ENCODE data around the gene CALR.
"Not testable (repeated sequence)": the region's sequence is repeated elsewhere in the genome, so short reads cannot be mapped to it uniquely, and the experiment has no call there.

Gene CALR

DNA sequence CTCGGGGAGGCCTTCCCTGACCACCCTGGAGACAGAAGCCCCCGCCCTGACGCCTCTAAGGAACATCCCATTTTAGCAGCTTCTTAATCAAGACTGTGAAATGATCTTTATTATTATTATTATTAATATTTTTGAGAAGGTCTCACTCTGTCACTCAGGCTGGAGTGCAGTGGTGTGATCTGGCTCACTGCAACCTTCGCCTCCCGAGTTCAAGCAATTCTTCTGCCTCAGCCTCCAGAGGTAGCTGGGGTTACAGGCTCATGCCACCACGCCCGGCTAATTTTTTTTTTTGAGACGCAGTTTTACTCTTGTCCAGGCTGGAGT is 27.4 kb downstream of the CALR start:
- H3K27ac ChIP-seq (ENCODE audit: insufficient read depth, low read depth, low read length, poor library complexity, severe bottlenecking), result no peak overlapping the region
- WGBS, 2 experiments, result 59 to 72% methylated on average over 6 to 8 of the region's 8 CpGs

DNA sequence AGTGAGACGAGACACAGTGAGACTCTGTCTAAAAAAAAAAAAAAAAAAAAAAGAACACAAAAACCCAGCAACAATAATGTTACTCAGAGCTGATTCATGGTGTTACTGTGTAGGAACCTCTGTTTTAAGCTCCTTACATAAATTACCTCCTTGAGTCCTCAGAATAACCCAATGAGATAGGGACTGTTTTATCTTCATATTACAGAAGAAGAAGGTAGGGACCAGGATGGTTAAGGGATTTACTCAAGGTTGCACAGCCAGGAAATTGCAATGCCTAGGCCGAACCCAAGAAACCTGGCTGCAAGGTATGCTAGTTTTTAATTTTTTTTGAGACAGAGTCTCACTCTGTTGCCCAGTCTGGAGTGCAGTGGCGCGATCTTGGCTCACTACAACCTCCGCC is 29.5 kb downstream of the CALR start:
- Histone ChIP-seq H3K27ac (ENCODE audit: insufficient read depth, low read depth, low read length, poor library complexity, severe bottlenecking) (no peak overlapping the region), H3K36me3 (ENCODE audit: control insufficient read depth, insufficient read depth, low read length) (no peaks in the 10 kb centered on the region), H3K9me3 (ENCODE audit: control insufficient read depth, low read length) (no peaks in the 10 kb centered on the region), H3K4me1 (ENCODE audit: control insufficient read depth, insufficient read depth, low read length) (peaks cover 6% of the 10 kb centered on the region), H3K27me3 (ENCODE audit: control insufficient read depth, insufficient read depth, low read length, poor library complexity, severe bottlenecking) (no peaks in the 10 kb centered on the region), H3K4me3 (ENCODE audit: insufficient read depth, low read depth, low read length) (no peak overlapping the region)
- 92 to 93% methylated on average over 4 to 5 of the region's 5 CpGs for WGBS, 2 experiments

More for the DNA sequence above, 27.4 kb downstream of the CALR start:
- no peaks in the 10 kb centered on the region for H3K36me3 ChIP-seq (ENCODE audit: control insufficient read depth, insufficient read depth, low read length)
- no peaks in the 10 kb centered on the region for H3K27me3 ChIP-seq (ENCODE audit: control insufficient read depth, insufficient read depth, low read length, poor library complexity, severe bottlenecking)
- H3K4me1 ChIP-seq (ENCODE audit: control insufficient read depth, insufficient read depth, low read length), result peaks cover 6% of the 10 kb centered on the region
- H3K9me3 ChIP-seq (ENCODE audit: control insufficient read depth, low read length), result no peaks in the 10 kb centered on the region
- peak overlapping the region; percentile 6 for H3K4me3 ChIP-seq (ENCODE audit: insufficient read depth, low read depth, low read length)

DNA sequence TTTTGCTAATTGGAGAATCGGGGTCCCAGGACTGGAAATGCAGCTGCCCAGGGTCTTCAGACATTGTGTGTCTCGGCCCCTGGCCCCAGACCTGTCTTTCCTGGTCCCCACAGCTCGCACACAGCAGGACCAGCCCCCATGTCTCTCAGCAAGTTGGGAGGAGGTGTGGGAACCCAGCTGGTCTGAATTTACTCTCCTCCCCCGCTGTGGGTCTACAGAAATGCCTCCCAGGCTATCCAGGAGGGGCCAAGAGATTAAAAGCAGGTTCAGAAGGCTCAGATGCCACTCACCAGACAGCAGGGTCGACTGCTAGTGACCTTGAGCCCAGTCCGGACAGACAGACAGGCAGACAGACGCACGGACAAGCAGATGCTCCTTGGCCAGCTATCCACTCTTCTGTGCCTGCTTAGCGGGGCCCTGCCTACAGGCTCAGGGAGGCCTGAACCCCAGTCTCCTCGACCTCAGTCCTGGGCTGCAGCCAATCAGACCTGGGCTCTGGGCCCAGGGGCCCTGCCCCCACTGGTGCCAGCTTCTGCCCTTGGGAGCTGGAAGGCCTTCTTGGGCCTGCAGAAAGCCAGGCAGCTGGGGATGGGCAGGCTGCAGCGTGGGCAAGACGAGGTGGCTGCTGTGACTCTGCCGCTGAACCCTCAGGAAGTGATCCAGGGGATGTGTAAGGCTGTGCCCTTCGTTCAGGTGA is 31.0 kb downstream of the CALR start, which contains the start of gene DAND5:
DAND5 (plus strand) TSS at position 285 of the 697 bp plus-strand sequence; CDS start at position 370, 85 bp downstream.
- H3K27me3 ChIP-seq (ENCODE audit: control insufficient read depth, insufficient read depth, low read length, poor library complexity, severe bottlenecking), result no peaks in the 10 kb centered on the region
- 69 to 73% methylated on average over 14 of the region's 14 CpGs for WGBS, 2 experiments
- H3K27ac ChIP-seq (ENCODE audit: insufficient read depth, low read depth, low read length, poor library complexity, severe bottlenecking), result no peak within 1 kb of the TSS
- peaks cover 6% of the 10 kb centered on the region for H3K4me1 ChIP-seq (ENCODE audit: control insufficient read depth, insufficient read depth, low read length)
- H3K4me3 ChIP-seq (ENCODE audit: insufficient read depth, low read depth, low read length), result no peak within 1 kb of the TSS
- no peaks in the 10 kb centered on the region for H3K36me3 ChIP-seq (ENCODE audit: control insufficient read depth, insufficient read depth, low read length)
- no peaks in the 10 kb centered on the region for H3K9me3 ChIP-seq (ENCODE audit: control insufficient read depth, low read length)

DNA sequence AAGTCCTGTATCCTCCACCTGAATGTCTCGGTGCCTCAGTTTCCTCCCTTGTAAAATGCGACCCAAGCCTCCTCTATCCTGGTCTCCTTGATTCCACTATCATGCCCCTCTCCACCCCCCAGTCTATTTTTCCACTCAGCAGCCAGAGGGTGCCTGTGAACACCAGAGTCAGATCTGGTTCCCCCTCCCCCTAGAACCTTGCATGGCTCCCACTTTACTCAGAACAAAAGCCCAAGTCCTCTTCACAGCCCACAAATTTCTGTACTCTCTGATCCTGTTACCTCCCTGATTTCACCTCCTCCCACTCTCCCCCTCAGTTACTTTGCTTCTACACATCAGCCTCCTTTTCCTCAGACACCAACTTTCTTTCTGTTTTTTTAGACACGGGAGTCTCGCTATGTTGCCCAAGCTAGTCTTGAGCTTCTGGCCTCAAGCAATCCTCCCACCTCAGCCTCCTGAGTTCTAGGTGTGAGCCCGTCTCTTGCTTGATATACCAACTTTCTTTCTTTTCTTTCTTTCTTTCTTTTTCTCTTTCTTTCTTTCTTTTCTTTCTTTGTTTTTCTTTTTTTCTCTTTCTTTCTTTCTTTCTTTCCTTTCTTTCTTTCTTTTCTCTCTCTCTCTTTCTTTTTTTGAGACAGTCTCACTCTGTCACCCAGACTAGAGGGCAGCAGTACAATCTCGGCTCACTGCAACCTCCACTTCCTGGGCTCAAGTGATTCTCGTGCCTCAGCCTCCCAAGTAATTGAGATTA is 31.8 kb downstream of the CALR start:
- H3K4me1 ChIP-seq (ENCODE audit: control insufficient read depth, insufficient read depth, low read length), result peaks cover 4% of the 10 kb centered on the region
- H3K27me3 ChIP-seq (ENCODE audit: control insufficient read depth, insufficient read depth, low read length, poor library complexity, severe bottlenecking), result no peaks in the 10 kb centered on the region
- WGBS, 2 experiments, result 91 to 92% methylated on average over 7 of the region's 7 CpGs
- H3K27ac ChIP-seq (ENCODE audit: insufficient read depth, low read depth, low read length, poor library complexity, severe bottlenecking), result no peak overlapping the region
- no peak overlapping the region for H3K4me3 ChIP-seq (ENCODE audit: insufficient read depth, low read depth, low read length)
- no peaks in the 10 kb centered on the region for H3K36me3 ChIP-seq (ENCODE audit: control insufficient read depth, insufficient read depth, low read length)
- no peaks in the 10 kb centered on the region for H3K9me3 ChIP-seq (ENCODE audit: control insufficient read depth, low read length)

DNA sequence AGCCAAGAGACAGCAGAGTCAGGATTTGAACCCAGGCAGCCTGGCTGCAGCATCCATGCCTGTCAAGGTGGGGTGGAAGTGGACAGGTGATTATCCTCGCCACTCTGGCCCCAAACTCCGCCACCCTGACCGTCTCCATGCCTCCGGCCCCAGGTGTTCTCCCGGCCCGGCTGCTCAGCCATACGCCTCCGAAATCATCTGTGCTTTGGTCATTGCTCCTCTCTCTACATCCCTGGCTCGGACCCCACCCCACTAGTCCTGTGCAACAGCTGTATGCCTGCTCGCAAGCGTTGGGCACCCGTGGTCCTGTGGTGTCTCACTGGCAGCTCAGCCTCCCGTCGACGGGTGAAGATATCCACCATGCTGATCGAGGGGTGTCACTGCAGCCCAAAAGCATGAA is 34.8 kb downstream of the CALR start:
- Histone ChIP-seq H3K4me3 (ENCODE audit: insufficient read depth, low read depth, low read length) (no peak overlapping the region), H3K27ac (ENCODE audit: insufficient read depth, low read depth, low read length, poor library complexity, severe bottlenecking) (no peak overlapping the region), H3K36me3 (ENCODE audit: control insufficient read depth, insufficient read depth, low read length) (no peaks in the 10 kb centered on the region), H3K4me1 (ENCODE audit: control insufficient read depth, insufficient read depth, low read length) (no peaks in the 10 kb centered on the region), H3K27me3 (ENCODE audit: control insufficient read depth, insufficient read depth, low read length, poor library complexity, severe bottlenecking) (no peaks in the 10 kb centered on the region), H3K9me3 (ENCODE audit: control insufficient read depth, low read length) (no peaks in the 10 kb centered on the region)
- WGBS, 2 experiments, result 91 to 92% methylated on average over 16 of the region's 16 CpGs

DNA sequence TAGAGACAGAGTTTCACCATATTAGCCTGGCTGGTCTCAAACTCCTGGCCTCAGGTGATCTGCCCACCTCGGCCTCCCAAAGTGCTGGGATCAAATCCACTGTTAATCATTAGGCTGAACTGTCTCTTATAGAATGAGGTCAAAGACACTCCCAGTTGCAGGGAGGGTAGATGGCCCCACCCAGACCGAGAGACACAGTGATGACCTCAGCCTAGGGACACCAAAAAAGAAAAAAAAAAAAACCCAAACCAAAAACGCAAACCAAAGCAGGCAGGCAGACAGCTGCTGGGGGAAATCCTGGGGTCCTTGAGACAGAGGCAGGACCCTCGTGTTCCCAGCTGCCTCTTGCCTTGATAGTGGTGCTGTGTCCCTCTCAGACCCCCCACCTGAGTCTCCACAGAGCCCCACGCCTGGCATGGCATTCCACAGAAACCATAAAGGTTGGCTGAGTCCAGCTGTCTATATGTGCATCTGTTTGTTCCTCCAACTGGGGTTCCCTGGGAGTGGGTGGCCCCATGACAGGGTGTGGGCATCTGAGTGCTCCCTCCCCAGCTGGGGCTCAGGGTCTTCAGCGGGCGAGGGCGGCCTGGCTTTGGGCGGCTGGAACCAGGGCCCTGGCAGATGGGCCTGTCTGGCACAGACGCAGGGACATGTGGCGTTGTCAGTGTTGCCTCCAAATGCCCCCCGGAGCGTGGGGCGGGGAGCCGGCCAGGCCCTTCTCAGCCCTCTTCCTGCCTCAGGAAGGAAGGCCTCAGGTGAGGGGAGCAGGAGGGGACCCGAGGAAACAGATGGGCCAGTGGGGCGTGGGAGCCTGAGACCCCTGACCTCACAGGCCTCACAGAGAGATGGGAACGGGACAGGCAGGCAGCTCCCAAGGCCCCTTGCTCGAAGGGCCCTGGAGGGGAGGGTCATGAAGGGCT is 36.2 kb downstream of the CALR start:
- H3K27me3 ChIP-seq (ENCODE audit: control insufficient read depth, insufficient read depth, low read length, poor library complexity, severe bottlenecking), result no peaks in the 10 kb centered on the region
- H3K9me3 ChIP-seq (ENCODE audit: control insufficient read depth, low read length), result no peaks in the 10 kb centered on the region
- H3K36me3 ChIP-seq (ENCODE audit: control insufficient read depth, insufficient read depth, low read length), result no peaks in the 10 kb centered on the region
- 79 to 80% methylated on average over 19 of the region's 19 CpGs for WGBS, 2 experiments
- H3K27ac ChIP-seq (ENCODE audit: insufficient read depth, low read depth, low read length, poor library complexity, severe bottlenecking), result no peak overlapping the region
- no peaks in the 10 kb centered on the region for H3K4me1 ChIP-seq (ENCODE audit: control insufficient read depth, insufficient read depth, low read length)
- no peak overlapping the region for H3K4me3 ChIP-seq (ENCODE audit: insufficient read depth, low read depth, low read length)

DNA sequence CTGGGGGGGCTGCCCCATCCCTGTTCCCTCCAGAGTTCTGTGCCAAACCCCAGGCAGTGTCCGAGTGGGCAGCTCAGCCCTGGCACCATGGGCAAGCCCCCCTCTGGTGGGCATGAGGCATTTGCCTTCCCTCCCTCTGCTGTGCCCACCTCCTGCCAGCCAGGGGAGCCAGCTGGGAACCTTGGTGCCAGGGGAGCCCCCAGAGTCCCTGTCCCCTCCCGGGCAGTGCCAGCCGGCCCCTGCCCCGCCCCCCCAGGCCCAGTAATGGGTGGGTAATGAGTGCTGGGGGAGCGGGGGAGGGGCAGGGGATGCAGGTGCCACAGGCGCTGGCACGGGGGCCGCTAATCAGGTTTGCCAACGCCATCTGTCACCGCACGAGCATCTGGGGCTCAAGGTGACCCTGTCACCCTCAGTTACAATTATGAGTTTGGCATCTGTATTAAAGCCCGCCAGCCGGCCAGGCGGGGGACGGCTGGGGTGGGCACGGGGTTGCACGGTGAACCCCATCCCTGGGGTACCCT is 36.9 kb downstream of the CALR start:
- Histone ChIP-seq H3K9me3 (ENCODE audit: control insufficient read depth, low read length) (no peaks in the 10 kb centered on the region), H3K4me3 (ENCODE audit: insufficient read depth, low read depth, low read length) (no peak overlapping the region), H3K27me3 (ENCODE audit: control insufficient read depth, insufficient read depth, low read length, poor library complexity, severe bottlenecking) (no peaks in the 10 kb centered on the region), H3K4me1 (ENCODE audit: control insufficient read depth, insufficient read depth, low read length) (no peaks in the 10 kb centered on the region), H3K36me3 (ENCODE audit: control insufficient read depth, insufficient read depth, low read length) (no peaks in the 10 kb centered on the region), H3K27ac (ENCODE audit: insufficient read depth, low read depth, low read length, poor library complexity, severe bottlenecking) (no peak overlapping the region)
- WGBS, 2 experiments, result 90 to 91% methylated on average over 17 of the region's 17 CpGs

DNA sequence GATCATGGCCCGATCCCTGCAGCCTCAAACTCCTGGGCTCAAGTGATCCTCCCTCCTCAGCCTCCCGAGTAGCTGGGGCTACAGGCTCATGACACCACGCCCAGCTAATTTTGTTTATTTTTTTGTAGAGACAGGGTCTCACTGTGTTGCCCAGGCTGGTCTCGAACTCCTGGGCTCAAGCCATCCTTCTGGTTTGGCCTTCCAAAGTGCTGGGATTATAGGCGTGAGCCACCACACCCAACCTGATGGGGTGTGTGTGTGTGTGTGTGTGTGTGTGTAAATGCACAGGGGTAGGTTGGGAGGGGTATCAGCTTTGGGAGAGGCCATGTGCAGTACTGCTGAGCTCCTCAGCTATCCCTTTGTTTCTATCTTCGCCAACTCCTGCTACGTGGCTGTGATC is 37.7 kb downstream of the CALR start:
- not testable (repeated sequence) for H3K27me3 ChIP-seq (ENCODE audit: control insufficient read depth, insufficient read depth, low read length, poor library complexity, severe bottlenecking); H3K4me1 ChIP-seq (ENCODE audit: control insufficient read depth, insufficient read depth, low read length); H3K4me3 ChIP-seq (ENCODE audit: insufficient read depth, low read depth, low read length); H3K9me3 ChIP-seq (ENCODE audit: control insufficient read depth, low read length); H3K36me3 ChIP-seq (ENCODE audit: control insufficient read depth, insufficient read depth, low read length); H3K27ac ChIP-seq (ENCODE audit: insufficient read depth, low read depth, low read length, poor library complexity, severe bottlenecking)
- 81 to 85% methylated on average over 7 of the region's 7 CpGs for WGBS, 2 experiments

DNA sequence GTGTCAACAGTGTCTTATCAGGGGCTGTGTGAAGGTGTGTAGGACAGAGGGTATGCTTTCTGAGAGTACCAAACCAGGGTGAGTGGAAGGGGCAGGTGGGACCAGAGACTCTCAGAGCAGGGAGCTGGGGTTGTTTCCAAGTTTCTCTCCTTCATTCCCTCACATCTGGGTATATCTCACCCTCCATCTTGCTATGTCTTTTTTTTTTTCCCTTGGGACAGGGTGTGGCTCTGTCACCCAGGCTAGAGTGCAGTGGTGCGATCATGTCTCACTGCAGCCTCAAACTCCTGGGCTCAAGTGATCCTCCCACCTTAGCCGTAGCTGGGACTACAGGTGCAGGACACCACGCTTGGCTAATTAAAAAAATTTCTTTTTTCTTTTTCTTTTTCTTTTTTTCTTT is 41.6 kb downstream of the CALR start:
- 87 to 91% methylated on average over 3 of the region's 3 CpGs for WGBS, 2 experiments
- Histone ChIP-seq H3K27ac (ENCODE audit: insufficient read depth, low read depth, low read length, poor library complexity, severe bottlenecking) (no peak overlapping the region), H3K4me1 (ENCODE audit: control insufficient read depth, insufficient read depth, low read length) (peaks cover 4% of the 10 kb centered on the region), H3K4me3 (ENCODE audit: insufficient read depth, low read depth, low read length) (no peak overlapping the region), H3K9me3 (ENCODE audit: control insufficient read depth, low read length) (no peaks in the 10 kb centered on the region), H3K36me3 (ENCODE audit: control insufficient read depth, insufficient read depth, low read length) (no peaks in the 10 kb centered on the region), H3K27me3 (ENCODE audit: control insufficient read depth, insufficient read depth, low read length, poor library complexity, severe bottlenecking) (peaks cover 36% of the 10 kb centered on the region)

DNA sequence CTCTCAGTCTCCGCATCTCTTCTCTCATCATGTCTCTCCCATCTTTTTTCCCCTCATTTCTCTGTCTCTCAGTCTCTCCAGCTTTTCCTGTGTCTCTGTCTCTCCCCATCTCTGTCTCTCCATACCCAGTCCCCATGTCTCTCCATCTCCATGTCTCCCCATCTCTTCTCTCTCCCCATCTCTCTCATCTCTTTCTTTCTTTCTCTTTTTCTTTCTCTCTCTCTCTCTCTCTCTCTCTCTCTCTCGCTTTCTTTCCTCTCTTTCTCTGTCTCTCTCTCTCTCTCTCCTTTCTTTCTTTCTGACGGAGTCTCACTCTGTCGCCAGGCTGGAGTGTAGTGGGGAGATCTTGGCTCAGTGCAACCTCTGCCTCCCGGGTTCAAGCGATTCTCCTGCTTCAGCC is 44.2 kb downstream of the CALR start:
- Histone ChIP-seq H3K27ac (ENCODE audit: insufficient read depth, low read depth, low read length, poor library complexity, severe bottlenecking) (no peak overlapping the region), H3K4me3 (ENCODE audit: insufficient read depth, low read depth, low read length) (no peak overlapping the region), H3K9me3 (ENCODE audit: control insufficient read depth, low read length) (no peaks in the 10 kb centered on the region), H3K4me1 (ENCODE audit: control insufficient read depth, insufficient read depth, low read length) (peaks cover 16% of the 10 kb centered on the region), H3K27me3 (ENCODE audit: control insufficient read depth, insufficient read depth, low read length, poor library complexity, severe bottlenecking) (peaks cover 63% of the 10 kb centered on the region), H3K36me3 (ENCODE audit: control insufficient read depth, insufficient read depth, low read length) (no peaks in the 10 kb centered on the region)
- WGBS, 2 experiments, result 86 to 87% methylated on average over 4 to 6 of the region's 6 CpGs
